OCI-LY3 (cell line): ENCODE measurements around the gene UNC5C.

ENCODE experiments used
- H2AFZ ChIP-seq: fragments of 200-600, 300-600 bp; shearing (Covaris generic); 2 replicates; pipeline ENCODE4 v1.6.0; 2014; ENCODE audit warnings: antibody characterized with exemption, low read depth, low read length
- H3K27ac ChIP-seq: fragments of 200-600, 300-600 bp; sonication (generic); 2 replicates; pipeline ENCODE4 v1.5.1; 2014; ENCODE audit warnings: mild to moderate bottlenecking, low read length, moderate library complexity, mixed read lengths
- H3K27me3 ChIP-seq: fragments of 200-600, 300-600 bp; sonication (generic); 2 replicates; pipeline ENCODE4 v1.6.1; 2014; ENCODE audit warnings: low read depth, low read length, mixed read lengths
- H3K36me3 ChIP-seq: fragments of 200-600, 300-600 bp; sonication (generic); replicated peaks from 2 replicates; pipeline ENCODE3; 2014; ENCODE audit warnings: low read depth, low read length, mixed read lengths
- H3K4me1 ChIP-seq: fragments of 300-600, 200-600 bp; sonication (generic); 2 replicates; pipeline ENCODE4 v1.6.1; 2014; ENCODE audit warnings: low read length, mixed read lengths
- H3K4me2 ChIP-seq: fragments of 200-600, 300-600 bp; sonication (generic); 2 replicates; pipeline ENCODE4 v1.6.1; 2014; ENCODE audit warnings: low read length, mixed read lengths
- H3K4me3 ChIP-seq: fragments of 300-600, 200-600 bp; sonication (generic); 2 replicates; pipeline ENCODE4 v1.5.1; 2014; ENCODE audit warnings: antibody characterized with exemption, mild to moderate bottlenecking, low read length, moderate library complexity
- H3K79me2 ChIP-seq: fragments of 300-600, 200-600 bp; shearing (Covaris generic); 2 replicates; pipeline ENCODE4 v1.6.1; 2014; ENCODE audit warnings: mild to moderate bottlenecking, low read length, mixed read lengths
- H3K9ac ChIP-seq: fragments of 300-600, 200-600 bp; shearing (Covaris generic); 2 replicates; pipeline ENCODE4 v1.6.0; 2014; ENCODE audit warnings: mild to moderate bottlenecking, low read length, moderate library complexity
- H3K9me3 ChIP-seq: fragments of 200-600, 300-600 bp; shearing (Covaris generic); 2 replicates; pipeline ENCODE4 v1.6.1; 2014; ENCODE audit warnings: low read length, mixed read lengths; ENCODE audit not compliant: insufficient read depth
- H4K20me1 ChIP-seq: fragments of 200-600, 300-600 bp; sonication (generic); 2 replicates; pipeline ENCODE4 v1.6.1; 2016; ENCODE audit warnings: low read length, mixed read lengths; ENCODE audit not compliant: insufficient read depth
- EZH2phosphoT487 ChIP-seq: fragments of 200-600 bp; shearing (Covaris generic); IDR thresholded peaks from 2 replicates; pipeline ENCODE4 v1.6.1; 2018; ENCODE audit warnings: antibody characterized with exemption, mixed run types, low read depth
- TF ChIP-seq, protein P1 (sequence below): fragments of 200-600, 300-600 bp; sonication (generic); IDR thresholded peaks from 2 replicates; pipeline ENCODE4 v1.5.1; 2014; ENCODE audit warnings: antibody characterized with exemption, low read length, low read depth

UNC5C gene

DNA sequence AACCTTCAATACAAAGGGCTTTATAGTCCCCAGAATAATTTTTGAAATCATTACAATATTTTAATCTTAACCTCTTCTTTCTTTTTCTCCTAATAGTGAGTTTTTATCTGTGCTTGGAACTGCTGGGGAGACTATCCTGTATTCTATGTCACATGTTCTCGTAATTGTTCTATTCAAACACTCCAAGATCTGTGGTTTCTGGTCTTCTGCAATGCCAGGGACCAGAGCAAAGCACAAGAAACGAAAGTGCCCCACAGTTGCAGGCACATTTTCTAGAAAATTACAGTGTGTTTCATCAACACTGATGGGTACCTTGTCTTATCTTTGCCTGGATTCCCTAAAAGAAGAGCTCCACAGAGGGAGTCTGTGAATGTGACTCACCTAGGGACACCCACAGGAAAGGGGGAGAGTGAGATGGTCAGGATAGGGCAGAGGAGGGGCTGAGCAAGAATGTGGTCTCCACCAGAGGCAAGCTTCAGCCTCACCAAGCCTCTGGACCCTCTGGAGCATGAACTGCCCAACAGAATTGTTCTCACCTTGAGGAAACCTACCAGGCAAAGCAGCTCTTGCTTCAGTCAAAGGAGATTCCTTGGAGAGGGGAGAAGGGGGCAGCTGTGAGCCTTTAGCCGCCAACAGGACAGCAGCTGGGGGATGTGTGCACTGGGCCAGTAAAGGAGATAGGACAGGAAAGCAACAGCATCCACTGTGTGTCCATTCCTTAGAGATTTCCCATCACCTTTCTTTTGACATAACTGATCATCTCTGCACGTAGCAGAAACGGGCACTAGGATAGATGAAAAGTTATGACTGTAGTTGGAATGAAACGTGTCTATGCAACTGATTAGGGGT, 25.9 kb downstream of the UNC5C start:
- Histone ChIP-seq H3K36me3 (no peaks in the 10 kb centered on the region), H3K4me3 (no peak overlapping the region), H3K4me1 (peaks cover 13% of the 10 kb centered on the region), H2AFZ (no peak overlapping the region), H3K27me3 (peaks cover 3% of the 10 kb centered on the region; the same call in 1 of the 2 replicates), H3K9ac (no peak overlapping the region), H3K79me2 (no peaks in the 10 kb centered on the region), H3K9me3 (no peaks in the 10 kb centered on the region), H3K27ac (no peak overlapping the region), H4K20me1 (no peaks in the 10 kb centered on the region), H3K4me2 (no peak overlapping the region)
- TF ChIP-seq, protein P1, sequence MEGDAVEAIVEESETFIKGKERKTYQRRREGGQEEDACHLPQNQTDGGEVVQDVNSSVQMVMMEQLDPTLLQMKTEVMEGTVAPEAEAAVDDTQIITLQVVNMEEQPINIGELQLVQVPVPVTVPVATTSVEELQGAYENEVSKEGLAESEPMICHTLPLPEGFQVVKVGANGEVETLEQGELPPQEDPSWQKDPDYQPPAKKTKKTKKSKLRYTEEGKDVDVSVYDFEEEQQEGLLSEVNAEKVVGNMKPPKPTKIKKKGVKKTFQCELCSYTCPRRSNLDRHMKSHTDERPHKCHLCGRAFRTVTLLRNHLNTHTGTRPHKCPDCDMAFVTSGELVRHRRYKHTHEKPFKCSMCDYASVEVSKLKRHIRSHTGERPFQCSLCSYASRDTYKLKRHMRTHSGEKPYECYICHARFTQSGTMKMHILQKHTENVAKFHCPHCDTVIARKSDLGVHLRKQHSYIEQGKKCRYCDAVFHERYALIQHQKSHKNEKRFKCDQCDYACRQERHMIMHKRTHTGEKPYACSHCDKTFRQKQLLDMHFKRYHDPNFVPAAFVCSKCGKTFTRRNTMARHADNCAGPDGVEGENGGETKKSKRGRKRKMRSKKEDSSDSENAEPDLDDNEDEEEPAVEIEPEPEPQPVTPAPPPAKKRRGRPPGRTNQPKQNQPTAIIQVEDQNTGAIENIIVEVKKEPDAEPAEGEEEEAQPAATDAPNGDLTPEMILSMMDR: no peak

DNA sequence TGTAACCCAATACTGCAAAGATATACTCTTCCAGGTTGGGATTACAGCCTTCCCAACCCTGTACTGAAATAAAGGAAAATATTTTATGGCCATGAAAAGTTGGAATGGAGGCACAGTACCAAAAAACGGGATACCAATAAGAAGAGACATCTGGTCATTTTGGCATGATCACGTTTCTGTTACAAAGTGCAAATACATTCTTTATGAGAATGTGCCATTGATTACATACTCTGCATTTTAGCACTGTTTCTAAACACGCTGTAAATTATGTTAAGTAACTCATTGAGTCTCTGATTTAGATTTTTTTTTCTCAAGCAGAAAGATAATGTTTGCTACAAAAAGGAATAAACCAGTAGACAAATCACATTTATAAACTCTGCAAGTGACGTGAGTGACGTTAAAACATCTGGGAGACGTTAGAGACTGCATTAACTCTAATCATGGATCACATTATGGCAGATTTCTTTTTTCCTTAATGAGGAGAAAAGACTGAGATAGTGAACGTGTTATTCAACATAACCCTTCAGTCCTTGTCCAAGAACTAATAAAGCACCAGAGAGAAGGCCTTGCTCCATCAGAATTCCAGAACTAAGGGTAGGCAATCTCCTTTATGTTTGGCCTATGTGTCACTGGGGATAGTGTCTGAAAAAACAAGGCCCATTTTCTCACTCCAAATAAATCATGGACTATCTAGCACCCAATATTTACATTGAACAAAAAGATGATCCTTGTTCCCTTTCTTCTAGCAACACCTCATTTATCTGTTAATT, 31.0 kb downstream of the UNC5C start:
- Histone ChIP-seq H3K9me3 (no peaks in the 10 kb centered on the region), H3K27ac (no peak overlapping the region), H2AFZ (no peak overlapping the region), H3K4me1 (no peaks in the 10 kb centered on the region), H3K4me2 (no peak overlapping the region), H3K4me3 (no peak overlapping the region), H3K79me2 (no peaks in the 10 kb centered on the region), H3K9ac (no peak overlapping the region), H3K36me3 (no peaks in the 10 kb centered on the region), H4K20me1 (no peaks in the 10 kb centered on the region), H3K27me3 (no peaks in the 10 kb centered on the region)
- TF ChIP-seq, protein P1: no peak
- no peak for TF ChIP-seq EZH2phosphoT487

DNA sequence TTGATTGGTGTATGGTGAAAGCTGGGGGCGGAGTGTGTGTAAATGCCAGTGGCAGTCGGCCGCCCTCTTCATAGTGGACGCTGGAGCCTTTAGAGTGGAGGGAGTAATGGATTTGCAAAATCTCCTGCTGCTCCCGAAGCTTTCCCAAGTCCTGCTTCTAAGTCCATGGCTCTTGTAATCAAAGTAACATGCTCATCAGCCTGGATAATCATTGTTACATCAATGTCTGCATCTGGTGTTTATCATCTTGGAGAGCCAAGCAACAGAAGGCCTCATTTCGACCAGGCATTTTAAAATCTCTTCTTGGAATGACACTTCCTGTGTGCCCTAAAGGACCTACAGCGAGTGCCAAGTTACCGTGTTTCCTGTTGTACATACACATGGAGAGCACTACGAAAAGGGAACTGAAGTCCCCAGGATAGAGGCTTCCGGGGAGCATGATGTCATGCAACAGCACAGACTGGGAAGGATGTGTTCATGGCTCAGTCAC, 32.2 kb downstream of the UNC5C start:
- Histone ChIP-seq H3K4me3 (no peak overlapping the region), H2AFZ (no peak overlapping the region), H3K27me3 (no peaks in the 10 kb centered on the region), H3K79me2 (no peaks in the 10 kb centered on the region), H3K36me3 (no peaks in the 10 kb centered on the region), H3K4me1 (no peaks in the 10 kb centered on the region), H3K27ac (no peak overlapping the region), H3K9me3 (no peaks in the 10 kb centered on the region), H3K4me2 (no peak overlapping the region), H3K9ac (no peak overlapping the region), H4K20me1 (no peaks in the 10 kb centered on the region)
- no peak for TF ChIP-seq EZH2phosphoT487
- TF ChIP-seq, protein P1: no peak

DNA sequence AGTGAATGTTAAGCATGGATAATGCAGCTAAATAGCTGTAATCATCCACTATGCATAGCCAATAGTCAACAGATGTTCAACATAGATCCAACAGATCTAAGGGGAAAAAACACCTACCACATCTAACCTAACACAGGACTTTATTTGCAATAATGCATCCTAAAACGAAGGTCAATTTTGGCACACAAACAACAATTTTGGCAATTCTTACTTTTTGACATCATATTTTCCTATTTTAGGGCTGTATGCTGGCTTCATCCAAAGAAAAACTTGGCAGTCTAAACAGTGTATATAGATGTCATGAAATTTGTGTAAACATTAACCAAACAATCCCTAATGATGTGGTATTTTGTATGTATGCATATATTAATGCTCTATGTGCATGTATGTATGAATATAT, 33.2 kb downstream of the UNC5C start:
- H3K27me3 ChIP-seq: peaks cover 3% of the 10 kb centered on the region; the same call in 1 of the 2 replicates
- no peak overlapping the region for H3K4me2 ChIP-seq
- TF ChIP-seq, protein P1: no peak
- H3K79me2 ChIP-seq: no peaks in the 10 kb centered on the region
- H2AFZ ChIP-seq: no peak overlapping the region
- H4K20me1 ChIP-seq: no peaks in the 10 kb centered on the region
- H3K9me3 ChIP-seq: no peaks in the 10 kb centered on the region
- no peak overlapping the region for H3K27ac ChIP-seq
- H3K36me3 ChIP-seq: no peaks in the 10 kb centered on the region
- H3K9ac ChIP-seq: no peak overlapping the region
- H3K4me3 ChIP-seq: no peak overlapping the region
- no peaks in the 10 kb centered on the region for H3K4me1 ChIP-seq
